B cell (primary cell): ENCODE data around the gene CNGB1. TPM values are rescaled to one million over a fixed set of nuclear protein-coding genes. Genes with fewer than 3 reads are reported as not detected.

Experiments used
- ATAC-seq: fragments of 200-7000 bp; cut with Tn5 transposase; one replicate; pipeline ENCODE4 v1.10.0; 2021; ENCODE audit warnings: low read depth, mild to moderate bottlenecking, moderate number of reproducible peaks, moderate library complexity
- CTCF ChIA-PET: fragments of 350-600 bp; sonication (Branson Sonifier 250); formaldehyde crosslinking; loops from one replicate; lab custom pipeline; 2021; ENCODE audit warnings: antibody characterized with exemption, inconsistent platforms; lab: Charles Lee
- POLR2A ChIA-PET: fragments of 350-600 bp; sonication (Branson Sonifier 250); formaldehyde crosslinking; loops from one replicate; lab custom pipeline; 2021; ENCODE audit warnings: antibody characterized with exemption; lab: Charles Lee
- DNase-seq: peaks from one replicate; pipeline ENCODE4 v3.0.0; 2013
- H2AFZ ChIP-seq: 2 replicates; pipeline ENCODE4 v1.6.1; 2012; ENCODE audit warnings: mild to moderate bottlenecking, low read depth, low read length; ENCODE audit not compliant: insufficient read depth, poor library complexity, severe bottlenecking
- H3K27ac ChIP-seq, 2 donors: 1 replicate in 1 of 2; 2 replicates in 1 of 2; pipeline ENCODE4 v1.5.1; 2012 to 2013; ENCODE audit warnings: low read length in 2 of 2, mild to moderate bottlenecking in 2 of 2, moderate library complexity in 1 of 2
- H3K27me3 ChIP-seq, 4 experiments: fragments of 200-600 bp in 1 of 4; sonication (generic) in 1 of 4; replicated peaks in 1 of 4; 1 replicate in 2 of 4; 2 replicates in 2 of 4; pipeline versions ENCODE4 v1.6.1 to v1.7.0; 2013 to 2016; ENCODE audit warnings: low read length in 3 of 4, mild to moderate bottlenecking in 2 of 4, mixed read lengths in 1 of 4, moderate library complexity in 1 of 4; ENCODE audit not compliant: insufficient read depth in 4 of 4, control insufficient read depth in 3 of 4; ENCODE audit errors: control extremely low read depth in 1 of 4
- H3K36me3 ChIP-seq, 2 experiments: replicated peaks in 1 of 2; 1 replicate in 1 of 2; 2 replicates in 1 of 2; pipeline versions ENCODE4 v1.6.1 to v1.7.1; 2013; ENCODE audit warnings: low read length in 1 of 2; ENCODE audit not compliant: insufficient read depth in 2 of 2, control insufficient read depth in 1 of 2; ENCODE audit errors: control extremely low read depth in 1 of 2, extremely low read depth in 1 of 2
- H3K4me1 ChIP-seq, 2 donors: fragments of 200-600 bp in 1 of 2; sonication (generic) in 1 of 2; 1 replicate in 1 of 2; 2 replicates in 1 of 2; pipeline versions ENCODE4 v1.5.1 to v1.6.1; 2013 to 2017; ENCODE audit warnings: low read length in 2 of 2; ENCODE audit not compliant: control insufficient read depth in 2 of 2, insufficient read depth in 2 of 2
- H3K4me2 ChIP-seq: replicated peaks from 2 replicates; pipeline ENCODE3; 2012; ENCODE audit warnings: mild to moderate bottlenecking, low read depth, low read length; ENCODE audit not compliant: poor library complexity, severe bottlenecking
- H3K4me3 ChIP-seq, 5 experiments: fragments of 200-600 bp in 1 of 5; sonication (generic) in 1 of 5; 1 replicate in 3 of 5; 2 replicates in 2 of 5; pipeline versions ENCODE4 v1.5.1 to v1.7.0; 2011 to 2016; ENCODE audit warnings: low read length in 4 of 5, mild to moderate bottlenecking in 4 of 5, low read depth in 2 of 5, control low read depth in 1 of 5, moderate library complexity in 1 of 5; ENCODE audit not compliant: insufficient read depth in 1 of 5; ENCODE audit errors: control extremely low read depth in 1 of 5, extremely low read depth in 1 of 5
- H3K79me2 ChIP-seq: fragments of 200-600 bp; sonication (generic); one replicate; pipeline ENCODE4 v1.6.0; 2016; ENCODE audit warnings: low read length; ENCODE audit not compliant: control insufficient read depth, insufficient read depth
- H3K9ac ChIP-seq: fragments of 200-600 bp; sonication (generic); 2 replicates; pipeline ENCODE4 v1.6.1; 2017; ENCODE audit warnings: mild to moderate bottlenecking, low read length, moderate library complexity
- H3K9me3 ChIP-seq, 3 donors: one replicate each; pipeline versions ENCODE4 v1.6.1 to v1.7.1; 2013; ENCODE audit warnings: low read length in 2 of 3; ENCODE audit not compliant: control insufficient read depth in 2 of 3, insufficient read depth in 1 of 3; ENCODE audit errors: control extremely low read depth in 1 of 3
- H4K20me1 ChIP-seq: 2 replicates; pipeline ENCODE4 v1.6.0; 2012; ENCODE audit warnings: mild to moderate bottlenecking, low read length; ENCODE audit not compliant: insufficient read depth, control insufficient read depth, poor library complexity, severe bottlenecking
- H3K27ac Mint-ChIP-seq: one replicate; pipeline ENCODE4 v1.8.0; 2021; ENCODE audit warnings: mixed read lengths
- H3K27me3 Mint-ChIP-seq: one replicate; pipeline ENCODE4 v1.8.0; 2021; ENCODE audit warnings: mixed read lengths
- H3K4me1 Mint-ChIP-seq: one replicate; pipeline ENCODE4 v1.8.0; 2021; ENCODE audit warnings: mixed read lengths
- H3K4me3 Mint-ChIP-seq: one replicate; pipeline ENCODE4 v1.8.0; 2021; ENCODE audit warnings: mixed read lengths
- H3K9me3 Mint-ChIP-seq: one replicate; pipeline ENCODE4 v1.8.0; 2022; ENCODE audit warnings: mixed read lengths; ENCODE audit not compliant: insufficient read depth
- CTCF ChIP-seq: fragments of 200-600 bp; IDR thresholded peaks from one replicate; pipeline ENCODE4 v1.8.0; 2022; ENCODE audit warnings: antibody characterized with exemption, mild to moderate bottlenecking
- EZH2 ChIP-seq: IDR thresholded peaks from 2 replicates; pipeline ENCODE4 v1.6.1; 2012; ENCODE audit warnings: borderline replicate concordance, low read depth, mild to moderate bottlenecking, moderate library complexity, low read length; ENCODE audit not compliant: insufficient read depth, poor library complexity, severe bottlenecking
- WGBS: methylation state at CpG from one replicate; pipeline ENCODE4 v1.1.5; 2013; ENCODE audit warnings: missing lambda C conversion rate; ENCODE audit not compliant: insufficient coverage; 5-methylcytosine and 5-hydroxymethylcytosine counted together
- intact Hi-C: fragments of 100-400 bp; cut with micrococcal nuclease; formaldehyde crosslinking; loops from one replicate; pipeline ENCODE4 v1.10.0; 2022
- polyA plus RNA-seq: library from polyadenylated mRNA; depleted of rRNA; stranded (reverse); fragments of >200 nt; gene quantifications from 2 replicates; pipeline ENCODE4 v1.2.3, GENCODE V29; 2012
- total RNA-seq, 2 donors: library from RNA; stranded (reverse); fragments of 120-200 nt in 1 of 2; gene quantifications; 1 replicate in 1 of 2; 2 replicates in 1 of 2; pipeline versions ENCODE4 v1.2.3 to v1.2.4, GENCODE V29; 2013 to 2022

CNGB1 gene
- total and polyA plus RNA-seq, 2 donors (not counting 1 experiment from before 2014, with no cell fraction given) = not detected

GRCh38 chr16:57882792-57883191, 88.1 kb downstream of the CNGB1 start:
- Histone ChIP-seq H3K27ac (no peak overlapping the region), H3K36me3 (no peaks in the 10 kb centered on the region), H3K4me1 (no peaks in the 10 kb centered on the region), H3K9ac (no peak overlapping the region), H3K79me2 (no peaks in the 10 kb centered on the region), H3K9me3 (no peaks in the 10 kb centered on the region), H2AFZ (no peak overlapping the region), H4K20me1 (no peaks in the 10 kb centered on the region), H3K27me3 (peaks cover 0 to 32% (median 14%) of the 10 kb centered on the region in 4 experiments), H3K4me3 (no peak overlapping the region), H3K4me2 (no peak overlapping the region)
- ChIA-PET POLR2A (no interaction called here), CTCF (interaction anchor here (0.6 kb wide), 2 partner anchors 17 to 81 kb away, joined by 3 read pairs; no protein-coding TSS in a partner anchor)
- H3K9me3 Mint-ChIP-seq = no peaks in the 10 kb centered on the region
- ATAC-seq = no peak
- 85% methylated on average over 3 of the region's 7 CpGs for WGBS
- H3K27me3 Mint-ChIP-seq = peaks cover 42% of the 10 kb centered on the region
- intact Hi-C loops = no loop called here
- no peak overlapping the region for H3K27ac Mint-ChIP-seq
- no peak for DNase-seq
- peaks cover 3% of the 10 kb centered on the region for H3K4me1 Mint-ChIP-seq
- H3K4me3 Mint-ChIP-seq = no peak overlapping the region
- no peak for TF ChIP-seq CTCF
- no peak for TF ChIP-seq EZH2

GRCh38 chr16:57882206-57882605, 88.7 kb downstream of the CNGB1 start:
- ChIA-PET CTCF (no interaction called here), POLR2A (no interaction called here)
- H3K4me2 ChIP-seq = no peak overlapping the region
- no peak overlapping the region for H3K27ac ChIP-seq
- H3K4me3 ChIP-seq = no peak overlapping the region
- TF ChIP-seq CTCF (no peak), EZH2 (no peak)
- H3K9ac ChIP-seq = no peak overlapping the region
- H3K36me3 ChIP-seq = no peaks in the 10 kb centered on the region
- Mint-ChIP-seq H3K4me1 (peaks cover 3% of the 10 kb centered on the region), H3K4me3 (no peak overlapping the region), H3K27me3 (peaks cover 36% of the 10 kb centered on the region), H3K27ac (no peak overlapping the region), H3K9me3 (no peaks in the 10 kb centered on the region)
- WGBS = no CpG with 5 or more reads among the region's 2 CpGs
- intact Hi-C loops = no loop called here
- H3K27me3 ChIP-seq = peaks cover 0 to 30% (median 14%) of the 10 kb centered on the region in 4 experiments
- no peaks in the 10 kb centered on the region for H3K79me2 ChIP-seq
- H3K4me1 ChIP-seq = no peaks in the 10 kb centered on the region
- H4K20me1 ChIP-seq = no peaks in the 10 kb centered on the region
- H2AFZ ChIP-seq = no peak overlapping the region
- ATAC-seq = no peak
- H3K9me3 ChIP-seq = no peaks in the 10 kb centered on the region
- no peak for DNase-seq
